CD14-positive monocyte (primary cell): ENCODE measurements around the gene BAIAP2L1. TPM values are rescaled to one million over a fixed set of nuclear protein-coding genes. Genes with fewer than 3 reads are reported as not detected.

Experiments used
- DNase-seq, 3 donors: peaks; one replicate each; pipeline ENCODE4 v3.0.0-alpha.2; 2011 to 2022
- H2AFZ ChIP-seq: 2 replicates; pipeline ENCODE4 v1.6.0; 2012; ENCODE audit warnings: mild to moderate bottlenecking, low read depth, low read length, inconsistent platforms; ENCODE audit not compliant: insufficient read depth, poor library complexity, severe bottlenecking
- H3K27ac ChIP-seq, 2 donors: 1 replicate in 1 of 2; 2 replicates in 1 of 2; pipeline ENCODE4 v1.5.1; 2012 to 2013; ENCODE audit warnings: low read length in 2 of 2, control low read depth in 1 of 2, inconsistent platforms in 1 of 2, low read depth in 1 of 2, mild to moderate bottlenecking in 1 of 2
- H3K27me3 ChIP-seq, 2 donors: one replicate each; pipeline versions ENCODE4 v1.6.0 to v1.6.1; 2011 to 2013; ENCODE audit warnings: low read length in 2 of 2; ENCODE audit not compliant: control insufficient read depth in 2 of 2, insufficient read depth in 2 of 2
- H3K36me3 ChIP-seq, 2 donors: replicated peaks in 1 of 2; 1 replicate in 1 of 2; 2 replicates in 1 of 2; pipeline versions ENCODE4 v1.5.1 to v1.6.1; 2012 to 2013; ENCODE audit warnings: low read length in 2 of 2, control low read depth in 1 of 2, inconsistent platforms in 1 of 2, mild to moderate bottlenecking in 1 of 2; ENCODE audit not compliant: insufficient read depth in 2 of 2, control insufficient read depth in 1 of 2
- H3K4me1 ChIP-seq, 2 donors: 1 replicate in 1 of 2; 2 replicates in 1 of 2; pipeline versions ENCODE4 v1.5.1 to v1.6.1; 2012 to 2013; ENCODE audit warnings: low read length in 2 of 2, control low read depth in 1 of 2, inconsistent platforms in 1 of 2, mild to moderate bottlenecking in 1 of 2, moderate library complexity in 1 of 2; ENCODE audit not compliant: insufficient read depth in 2 of 2, control insufficient read depth in 1 of 2
- H3K4me2 ChIP-seq: replicated peaks from 2 replicates; pipeline ENCODE3; 2012; ENCODE audit warnings: low read length, moderate library complexity, mild to moderate bottlenecking; ENCODE audit not compliant: poor library complexity, severe bottlenecking; ENCODE audit errors: extremely low read depth
- H3K4me3 ChIP-seq, 3 experiments: fragments of 200-600 bp in 1 of 3; sonication (generic) in 1 of 3; replicated peaks in 1 of 3; 1 replicate in 2 of 3; 2 replicates in 1 of 3; pipeline ENCODE4 v1.5.1; 2011 to 2013; ENCODE audit warnings: low read length in 3 of 3, mild to moderate bottlenecking in 3 of 3, control low read depth in 2 of 3, low read depth in 2 of 3, inconsistent platforms in 1 of 3, moderate library complexity in 1 of 3
- H3K79me2 ChIP-seq: 2 replicates; pipeline ENCODE4 v1.6.0; 2012; ENCODE audit warnings: mild to moderate bottlenecking, control low read depth, inconsistent platforms, low read length, moderate library complexity; ENCODE audit not compliant: insufficient read depth
- H3K9ac ChIP-seq: 2 replicates; pipeline ENCODE4 v1.6.0; 2017; ENCODE audit warnings: low read length, mild to moderate bottlenecking; ENCODE audit not compliant: insufficient read depth, poor library complexity, severe bottlenecking
- H3K9me3 ChIP-seq, 2 donors: replicated peaks in 1 of 2; 1 replicate in 1 of 2; 2 replicates in 1 of 2; pipeline versions ENCODE4 v1.5.1 to v1.6.1; 2012 to 2013; ENCODE audit warnings: low read length in 2 of 2, control low read depth in 1 of 2; ENCODE audit not compliant: control insufficient read depth in 1 of 2, insufficient read depth in 1 of 2
- H4K20me1 ChIP-seq: 2 replicates; pipeline ENCODE4 v1.6.0; 2012; ENCODE audit warnings: mild to moderate bottlenecking, low read length, control low read depth, moderate library complexity; ENCODE audit not compliant: insufficient read depth
- H3K27ac Mint-ChIP-seq, 7 donors: one replicate each; pipeline ENCODE4 v1.8.0; 2020; ENCODE audit warnings: mild to moderate bottlenecking in 7 of 7, mixed read lengths in 7 of 7, moderate library complexity in 6 of 7, inconsistent platforms in 2 of 7
- H3K27me3 Mint-ChIP-seq, 3 donors: one replicate each; pipeline ENCODE4 v1.8.0; 2021 to 2022; ENCODE audit warnings: low read depth in 3 of 3, mild to moderate bottlenecking in 3 of 3, mixed read lengths in 3 of 3, moderate library complexity in 3 of 3, inconsistent platforms in 1 of 3
- H3K36me3 Mint-ChIP-seq, 2 donors: one replicate each; pipeline ENCODE4 v1.8.0; 2020; ENCODE audit warnings: mixed read lengths in 2 of 2, inconsistent platforms in 1 of 2, mild to moderate bottlenecking in 1 of 2
- H3K4me1 Mint-ChIP-seq: one replicate; pipeline ENCODE4 v1.8.0; 2020; ENCODE audit warnings: mild to moderate bottlenecking, mixed read lengths
- H3K4me3 Mint-ChIP-seq, 2 donors: one replicate each; pipeline ENCODE4 v1.8.0; 2020; ENCODE audit warnings: mild to moderate bottlenecking in 2 of 2, mixed read lengths in 2 of 2, moderate library complexity in 1 of 2
- H3K9me3 Mint-ChIP-seq, 7 donors: one replicate each; pipeline ENCODE4 v1.8.0; 2020 to 2022; ENCODE audit warnings: mixed read lengths in 7 of 7, mild to moderate bottlenecking in 6 of 7, moderate library complexity in 6 of 7, inconsistent platforms in 2 of 7
- CTCF ChIP-seq: fragments of 200-600 bp; IDR thresholded peaks from one replicate; pipeline ENCODE4 v1.8.0; 2022; ENCODE audit warnings: antibody characterized with exemption, mild to moderate bottlenecking
- WGBS: methylation state at CpG from one replicate; pipeline ENCODE4 v1.1.5; 2013; ENCODE audit warnings: missing lambda C conversion rate; ENCODE audit not compliant: insufficient coverage; 5-methylcytosine and 5-hydroxymethylcytosine counted together
- intact Hi-C, 2 donors: fragments of 100-400 bp; cut with micrococcal nuclease; formaldehyde crosslinking; loops; one replicate each; pipeline versions ENCODE4 v1.15.0 to v1.15.1; 2023
- polyA plus RNA-seq, 3 donors: library from polyadenylated mRNA; depleted of rRNA in 1 of 3; unstranded in 2 of 3; stranded (reverse) in 1 of 3; fragments of 300-500 nt in 2 of 3; fragments of >200 nt in 1 of 3; fragmentation: Illumina TruSeq in 2 of 3; gene quantifications; 1 replicate in 2 of 3; 2 replicates in 1 of 3; pipeline ENCODE4 v1.2.3, GENCODE V29; 2012 to 2021

BAIAP2L1 gene
- polyA plus RNA-seq, 3 donors = 0.17 to 0.52 TPM; not detected in 1

DNA sequence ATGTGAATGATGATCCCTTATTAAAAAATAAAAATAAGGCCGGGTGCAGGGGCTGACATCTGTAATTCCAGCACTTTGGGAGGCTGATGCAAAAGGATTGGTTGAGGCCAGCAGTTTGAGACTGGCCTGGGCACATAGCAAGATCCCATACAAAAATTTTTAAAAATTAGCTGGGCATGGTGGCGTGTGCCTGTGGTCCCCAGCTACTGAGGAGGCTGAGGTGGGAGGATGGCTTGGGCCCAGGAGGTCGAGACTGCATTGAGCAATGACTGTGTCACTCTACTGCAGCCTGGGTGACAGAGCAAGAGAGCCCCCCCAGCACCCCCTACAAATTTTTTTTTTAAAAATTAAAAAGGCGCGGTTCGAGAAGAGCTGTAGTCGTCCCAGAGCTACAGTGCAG is 120.6 kb downstream of the BAIAP2L1 start:
- Histone ChIP-seq H3K9ac (peak overlapping the region; percentile 74), H4K20me1 (peaks cover 31% of the 10 kb centered on the region), H2AFZ (no peak overlapping the region), H3K4me1 (peaks cover 45 to 61% of the 10 kb centered on the region in 2 donors), H3K4me2 (peak overlapping the region; percentile 98), H3K79me2 (peaks cover 40% of the 10 kb centered on the region), H3K36me3 (peaks cover 0 to under 1% of the 10 kb centered on the region in 2 donors), H3K27me3 (no peaks in the 10 kb centered on the region), H3K27ac (peak overlapping the region; percentile 95 to 97), H3K4me3 (peak overlapping the region; percentile 66 to 85 (median 67)), H3K9me3 (no peaks in the 10 kb centered on the region)
- H3K4me1 Mint-ChIP-seq = peaks cover 51% of the 10 kb centered on the region
- H3K9me3 Mint-ChIP-seq = no peaks in the 10 kb centered on the region
- intact Hi-C loops = loop anchor here (5.0 to 10.0 kb wide), 2 partner anchors 148 to 525 kb away; no protein-coding TSS in a partner anchor
- 100% methylated on average over 1 of the region's 7 CpGs for WGBS
- peaks cover 19 to 31% of the 10 kb centered on the region in 2 donors for H3K36me3 Mint-ChIP-seq
- peak overlapping the region; percentile 93 to 97 (median 96) for H3K27ac Mint-ChIP-seq
- peak overlapping the region; percentile 84 to 88 for H3K4me3 Mint-ChIP-seq
- no peak for TF ChIP-seq CTCF
- DNase-seq = no peak
- peaks cover 0 to 2% (median 0%) of the 10 kb centered on the region in 3 donors for H3K27me3 Mint-ChIP-seq

DNA sequence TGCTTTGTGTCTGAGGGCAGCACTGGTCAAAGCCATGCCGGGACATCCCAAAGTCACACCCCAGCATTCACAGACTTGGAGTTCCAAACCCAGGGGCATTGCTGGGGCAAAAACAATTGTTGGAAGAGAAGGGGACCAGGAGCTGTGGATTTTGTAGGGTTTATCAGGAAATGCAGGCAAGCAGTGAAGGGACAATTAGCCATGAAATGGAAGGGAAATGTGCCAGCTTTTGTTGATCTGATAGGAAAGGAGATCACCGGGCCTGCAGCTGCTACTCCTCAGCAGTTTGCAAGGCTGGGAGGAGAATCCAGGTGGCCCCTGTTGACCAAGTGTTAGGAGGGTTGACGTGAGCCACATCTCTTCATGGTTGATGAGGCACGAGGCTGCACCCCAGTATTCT is 122.0 kb downstream of the BAIAP2L1 start:
- Mint-ChIP-seq H3K36me3 (peaks cover 14 to 24% of the 10 kb centered on the region in 2 donors), H3K27ac (peak overlapping the region in 1 of 7 donors; percentile 31), H3K4me3 (no peak overlapping the region), H3K9me3 (no peaks in the 10 kb centered on the region), H3K27me3 (peaks cover 0 to 2% (median 0%) of the 10 kb centered on the region in 3 donors), H3K4me1 (peaks cover 45% of the 10 kb centered on the region)
- peaks cover 17% of the 10 kb centered on the region for H4K20me1 ChIP-seq
- peaks cover 46 to 59% of the 10 kb centered on the region in 2 donors for H3K4me1 ChIP-seq
- intact Hi-C loops = no loop called here
- no peaks in the 10 kb centered on the region for H3K36me3 ChIP-seq
- H2AFZ ChIP-seq = no peak overlapping the region
- no peak overlapping the region for H3K4me2 ChIP-seq
- H3K4me3 ChIP-seq = no peak overlapping the region
- no peaks in the 10 kb centered on the region for H3K27me3 ChIP-seq
- H3K9me3 ChIP-seq = no peaks in the 10 kb centered on the region
- H3K27ac ChIP-seq = no peak overlapping the region
- H3K79me2 ChIP-seq = peaks cover 27% of the 10 kb centered on the region
- no peak overlapping the region for H3K9ac ChIP-seq
- no peak for TF ChIP-seq CTCF
- WGBS = 100% methylated on average over 3 of the region's 4 CpGs
- no peak for DNase-seq
